ENCODE results near the gene MYH2. TPM values are rescaled to one million over a fixed set of nuclear protein-coding genes. Genes with fewer than 3 reads are reported as not detected.

The MYH2 gene
- total RNA-seq, 4 donors from 2014 or later: 0.68 TPM; not detected in 3

DNA sequence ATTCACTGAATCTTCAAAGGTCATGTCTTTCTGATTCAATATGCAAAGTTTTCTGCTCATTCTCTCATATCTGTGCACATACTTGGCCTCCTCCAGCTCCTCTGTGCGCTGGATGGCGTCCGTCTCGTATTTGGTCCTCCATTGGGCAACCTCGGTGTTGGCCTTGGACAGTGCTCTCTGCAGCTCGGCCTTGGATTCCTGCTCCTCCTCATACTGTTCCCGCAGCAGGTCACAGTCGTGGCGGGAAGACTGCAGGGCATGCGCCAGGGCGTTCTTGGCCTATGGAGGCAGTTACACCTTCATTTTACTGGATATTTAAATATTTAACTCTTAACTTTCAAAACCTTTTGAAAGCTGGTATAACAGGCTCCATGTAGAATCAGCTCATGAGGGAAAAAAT is 22.9 kb downstream of the MYH2 start:
- Histone ChIP-seq H3K36me3 (no peaks in the 10 kb centered on the region), H3K4me3 (no peak overlapping the region), H3K9me3 (no peaks in the 10 kb centered on the region), H3K27me3 (no peaks in the 10 kb centered on the region), H3K27ac (no peak overlapping the region), H3K4me1 (no peaks in the 10 kb centered on the region)
- intact Hi-C loops (cut with DNase I; ENCODE audit: low total_unique reads): no loop called here
- in situ Hi-C loops (cut with MboI; ENCODE audit: low pct_ligation_motif_present in 1 of 4, low pct_unique_long_range_greater_than_20kb in 1 of 4, low sequenced_read_pairs in 3 of 4): no loop called here
- DNase-seq: no peak
- 88% methylated on average over 11 of the region's 11 CpGs; no CpG with 5 or more reads in 1 of the 2 donors for WGBS, 2 donors (ENCODE audit: low coverage in 1 of 2)
- TF ChIP-seq, protein P1, sequence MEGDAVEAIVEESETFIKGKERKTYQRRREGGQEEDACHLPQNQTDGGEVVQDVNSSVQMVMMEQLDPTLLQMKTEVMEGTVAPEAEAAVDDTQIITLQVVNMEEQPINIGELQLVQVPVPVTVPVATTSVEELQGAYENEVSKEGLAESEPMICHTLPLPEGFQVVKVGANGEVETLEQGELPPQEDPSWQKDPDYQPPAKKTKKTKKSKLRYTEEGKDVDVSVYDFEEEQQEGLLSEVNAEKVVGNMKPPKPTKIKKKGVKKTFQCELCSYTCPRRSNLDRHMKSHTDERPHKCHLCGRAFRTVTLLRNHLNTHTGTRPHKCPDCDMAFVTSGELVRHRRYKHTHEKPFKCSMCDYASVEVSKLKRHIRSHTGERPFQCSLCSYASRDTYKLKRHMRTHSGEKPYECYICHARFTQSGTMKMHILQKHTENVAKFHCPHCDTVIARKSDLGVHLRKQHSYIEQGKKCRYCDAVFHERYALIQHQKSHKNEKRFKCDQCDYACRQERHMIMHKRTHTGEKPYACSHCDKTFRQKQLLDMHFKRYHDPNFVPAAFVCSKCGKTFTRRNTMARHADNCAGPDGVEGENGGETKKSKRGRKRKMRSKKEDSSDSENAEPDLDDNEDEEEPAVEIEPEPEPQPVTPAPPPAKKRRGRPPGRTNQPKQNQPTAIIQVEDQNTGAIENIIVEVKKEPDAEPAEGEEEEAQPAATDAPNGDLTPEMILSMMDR (IDR thresholded peaks at IDR 0.05): no peak
- TF ChIP-seq POLR2AphosphoS5 (IDR thresholded peaks at IDR 0.05) (no peak), EP300 (IDR thresholded peaks at IDR 0.05; ENCODE audit: low read depth) (no peak), POLR2A (IDR thresholded peaks at IDR 0.05) (no peak)

- no peak for TF ChIP-seq POLR2AphosphoS5 (IDR thresholded peaks at IDR 0.05)
- no peak for TF ChIP-seq POLR2A (IDR thresholded peaks at IDR 0.05)
- TF ChIP-seq, protein P1 (IDR thresholded peaks at IDR 0.05): no peak
- no peak for TF ChIP-seq EP300 (IDR thresholded peaks at IDR 0.05; ENCODE audit: low read depth)
- no peaks in the 10 kb centered on the region for H3K36me3 ChIP-seq
- H3K4me1 ChIP-seq: no peaks in the 10 kb centered on the region
- intact Hi-C loops (cut with DNase I; ENCODE audit: low total_unique reads): no loop called here
- H3K27me3 ChIP-seq: no peaks in the 10 kb centered on the region
- in situ Hi-C loops (cut with MboI; ENCODE audit: low pct_ligation_motif_present in 1 of 4, low pct_unique_long_range_greater_than_20kb in 1 of 4, low sequenced_read_pairs in 3 of 4): loop anchor here in 1 of 4 donors (25.0 kb wide), 1 partner anchor 89 kb away; no protein-coding TSS in a partner anchor
- no peak for DNase-seq
- H3K4me3 ChIP-seq: no peak overlapping the region
- 93 to 100% methylated on average over 1 to 7 of the region's 7 CpGs for WGBS, 2 donors (ENCODE audit: low coverage in 1 of 2)
- H3K9me3 ChIP-seq: no peaks in the 10 kb centered on the region
- H3K27ac ChIP-seq: no peak overlapping the region
Measured at GRCh38 chr17:10523064-10523463, 26.4 kb downstream of the MYH2 start.

DNA sequence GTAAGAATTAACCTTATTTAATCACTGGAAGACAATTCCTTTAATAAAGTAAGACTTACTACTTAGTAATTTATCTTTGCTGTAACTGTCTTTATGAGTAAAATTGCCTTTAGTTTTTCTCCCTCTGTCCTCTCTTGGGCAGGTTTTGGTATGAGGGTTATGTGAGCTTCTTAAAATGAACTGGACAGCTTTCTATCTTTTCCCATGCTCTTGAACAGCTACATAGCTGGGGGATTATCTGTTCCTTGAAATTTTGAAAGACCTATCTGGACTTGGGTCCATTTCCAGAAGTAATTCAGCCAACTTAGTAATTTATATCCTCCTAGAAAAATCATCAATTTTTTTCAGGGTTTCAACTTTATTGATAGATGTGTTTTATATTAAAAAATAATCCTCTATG is 27.5 kb downstream of the MYH2 start:
- no peak overlapping the region for H3K27ac ChIP-seq
- H3K27me3 ChIP-seq: no peaks in the 10 kb centered on the region
- in situ Hi-C loops (cut with MboI; ENCODE audit: low pct_ligation_motif_present in 1 of 4, low pct_unique_long_range_greater_than_20kb in 1 of 4, low sequenced_read_pairs in 3 of 4) (loop anchor here in 1 of 4 donors (25.0 kb wide), 1 partner anchor 90 kb away; no protein-coding TSS in a partner anchor), intact Hi-C loops (cut with DNase I; ENCODE audit: low total_unique reads) (no loop called here)
- no peak for TF ChIP-seq POLR2AphosphoS5 (IDR thresholded peaks at IDR 0.05)
- no peak for TF ChIP-seq EP300 (IDR thresholded peaks at IDR 0.05; ENCODE audit: low read depth)
- no peak for TF ChIP-seq POLR2A (IDR thresholded peaks at IDR 0.05)
- TF ChIP-seq, protein P1 (IDR thresholded peaks at IDR 0.05): no peak
- no peaks in the 10 kb centered on the region for H3K36me3 ChIP-seq
- DNase-seq: no peak
- H3K4me3 ChIP-seq: no peak overlapping the region
- no peaks in the 10 kb centered on the region for H3K9me3 ChIP-seq
- H3K4me1 ChIP-seq: no peaks in the 10 kb centered on the region

DNA sequence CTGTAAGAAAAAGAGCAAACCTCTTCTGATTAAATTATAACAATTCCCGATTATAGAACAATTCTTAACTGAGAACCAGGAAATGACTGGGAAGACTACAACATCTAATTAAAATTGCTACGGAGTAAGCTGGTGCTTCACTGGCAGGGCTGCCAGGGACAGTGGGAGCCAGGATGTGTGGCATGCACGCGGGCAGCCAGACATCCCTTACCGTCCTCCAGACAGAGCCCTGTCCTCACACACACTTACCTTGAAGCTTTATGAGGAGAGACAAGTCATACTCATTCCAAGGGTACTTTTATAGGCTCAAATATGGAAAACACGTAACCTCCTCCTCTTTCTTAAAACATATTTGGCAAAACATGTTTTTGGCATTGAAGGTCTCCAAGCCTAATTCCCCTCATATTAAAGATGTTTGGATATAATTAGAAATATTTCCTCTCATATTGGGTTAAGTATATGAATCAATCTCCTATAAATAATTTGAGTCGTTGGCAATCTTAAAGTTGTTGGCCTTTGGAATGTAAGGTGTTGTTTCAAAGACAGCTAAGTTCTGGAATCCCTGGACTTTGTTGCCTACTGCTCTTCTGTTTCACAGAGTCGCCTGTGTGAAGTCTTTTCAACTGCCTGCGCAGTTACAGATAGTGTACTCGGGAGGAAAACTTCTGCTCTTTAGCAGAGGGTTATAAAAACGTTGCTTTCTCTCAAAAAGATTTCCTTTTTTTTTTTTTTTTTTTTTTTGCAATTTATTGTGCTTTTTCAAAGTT is 31.0 kb downstream of the MYH2 start, which contains the start of gene MYH1:
MYH1 (minus strand) TSS at position 272 of the 767 bp plus-strand sequence. CDS start 1,900 bp downstream, outside the sequence.
- intact Hi-C loops (cut with DNase I; ENCODE audit: low total_unique reads): no loop called here
- DNase-seq: no peak
- H3K27me3 ChIP-seq: no peaks in the 10 kb centered on the region
- no peak within 1 kb of the TSS for H3K4me3 ChIP-seq
- 55 to 69% methylated on average over 7 to 11 of the region's 11 CpGs for WGBS, 2 donors (ENCODE audit: low coverage in 1 of 2)
- no peaks in the 10 kb centered on the region for H3K36me3 ChIP-seq
- H3K27ac ChIP-seq: no peak within 1 kb of the TSS
- TF ChIP-seq, protein P1 (IDR thresholded peaks at IDR 0.05): no peak
- TF ChIP-seq POLR2A (IDR thresholded peaks at IDR 0.05): no peak
- no peak for TF ChIP-seq POLR2AphosphoS5 (IDR thresholded peaks at IDR 0.05)
- TF ChIP-seq EP300 (IDR thresholded peaks at IDR 0.05; ENCODE audit: low read depth): no peak
- in situ Hi-C loops (cut with MboI; ENCODE audit: low pct_ligation_motif_present in 1 of 4, low pct_unique_long_range_greater_than_20kb in 1 of 4, low sequenced_read_pairs in 3 of 4): loop anchor here in 1 of 4 donors (25.0 kb wide), 1 partner anchor 94 kb away; no protein-coding TSS in a partner anchor
- no peaks in the 10 kb centered on the region for H3K4me1 ChIP-seq
- H3K9me3 ChIP-seq: no peaks in the 10 kb centered on the region

Measured in transverse colon (tissue), 4 donors.